Muscle of arm (tissue), 12 donors: Measurements from ENCODE around the gene APOO. TPM values are rescaled to one million over a fixed set of nuclear protein-coding genes. Genes with fewer than 3 reads are reported as not detected.
"Not testable (repeated sequence)": the region's sequence is repeated elsewhere in the genome, so short reads cannot be mapped to it uniquely, and the experiment has no call there.

ENCODE experiments used
- DNase-seq: peaks from one replicate; pipeline ENCODE4 v3.0.0-alpha.2; 2013
- polyA plus RNA-seq, 12 donors: library from polyadenylated mRNA; unstranded; fragments of 120-200 nt; gene quantifications; one replicate each; pipeline ENCODE4 v1.2.1, GENCODE V29; 2013; ENCODE audit not compliant: insufficient read length in 12 of 12

The APOO gene
- polyA plus RNA-seq, 12 donors: 13.5 to 37.0 (median 19.6) TPM; not detected in 1

DNA sequence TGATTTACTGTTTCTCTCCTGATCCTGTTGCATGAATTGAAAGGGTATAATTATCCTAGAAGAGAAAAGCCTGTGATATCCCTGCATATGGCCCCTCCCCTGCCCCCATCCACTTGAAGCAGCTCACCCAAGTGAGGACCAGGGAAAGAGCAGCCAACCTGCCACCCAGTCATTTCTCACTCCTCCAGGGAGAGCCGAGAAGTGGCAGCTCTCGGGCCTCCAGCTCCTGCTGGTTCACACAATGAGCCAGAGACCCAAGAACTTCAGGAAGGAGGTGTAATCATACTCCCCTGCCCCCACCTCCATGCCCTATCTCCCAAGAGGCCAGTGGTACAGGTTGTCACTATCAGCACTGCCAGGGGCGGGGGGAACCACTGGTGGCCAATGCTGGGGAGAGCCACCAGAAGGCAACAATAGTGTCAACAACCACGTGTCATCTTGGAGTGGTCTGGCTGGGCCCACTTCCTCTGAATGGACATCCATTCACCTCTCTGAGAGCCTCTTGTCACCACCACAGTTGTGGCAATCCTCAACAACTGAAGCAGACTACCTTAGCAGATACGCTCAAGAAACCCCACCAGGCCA lies 42.9 kb downstream of the APOO start:
- no peak for DNase-seq

DNA sequence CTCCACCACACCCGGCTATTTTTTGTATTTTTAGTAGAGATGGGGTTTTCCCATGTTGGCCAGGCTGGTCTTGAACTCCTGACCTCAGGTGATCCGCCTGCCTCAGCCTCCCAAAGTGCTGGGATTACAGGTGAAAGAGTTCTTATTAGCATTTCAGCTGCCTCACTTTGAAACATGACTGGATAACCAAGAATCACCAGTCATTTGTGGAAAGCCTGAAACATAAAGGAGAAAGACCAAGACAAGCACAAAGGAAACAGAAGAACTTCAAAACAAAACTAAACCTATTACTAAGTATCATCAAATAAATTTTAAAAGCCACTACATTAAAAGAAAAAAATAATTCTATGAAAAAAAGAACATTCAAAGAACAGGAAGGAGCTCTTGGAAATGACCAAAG lies 45.8 kb downstream of the APOO start:
- DNase-seq: not testable (repeated sequence)

DNA sequence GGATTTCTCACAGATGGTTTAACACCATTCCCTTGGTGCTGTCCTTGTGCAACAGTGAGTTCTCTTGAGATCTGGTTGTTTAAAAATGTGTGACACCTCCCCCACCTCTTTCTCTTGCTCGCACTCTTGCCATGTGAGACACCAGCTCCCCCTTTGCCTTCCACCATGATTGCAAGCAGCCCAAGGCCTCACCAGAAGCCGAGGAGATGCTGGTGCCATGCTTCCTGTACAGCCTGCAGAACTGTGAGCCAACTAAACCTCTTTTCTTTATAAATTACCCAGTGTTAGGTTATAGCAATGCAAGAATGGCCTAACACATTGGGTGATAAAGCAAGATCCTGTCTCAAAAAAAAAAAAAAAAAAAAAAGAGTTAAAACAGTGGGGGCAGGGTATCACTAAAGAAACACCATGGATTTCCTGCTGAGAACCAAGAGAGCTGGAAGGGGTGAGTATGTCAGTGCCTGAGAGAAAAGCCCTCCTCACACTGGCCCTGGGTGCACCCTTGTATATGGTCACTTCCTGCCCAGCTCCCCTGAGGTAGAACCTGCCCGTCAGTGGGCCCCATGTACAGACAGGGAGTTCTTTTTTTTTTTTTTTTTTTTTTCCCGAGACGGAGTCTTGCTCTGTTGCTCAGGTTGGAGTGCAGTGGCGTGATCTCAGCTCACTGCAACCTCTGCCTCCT lies 46.4 kb downstream of the APOO start:
- no peak for DNase-seq

DNA sequence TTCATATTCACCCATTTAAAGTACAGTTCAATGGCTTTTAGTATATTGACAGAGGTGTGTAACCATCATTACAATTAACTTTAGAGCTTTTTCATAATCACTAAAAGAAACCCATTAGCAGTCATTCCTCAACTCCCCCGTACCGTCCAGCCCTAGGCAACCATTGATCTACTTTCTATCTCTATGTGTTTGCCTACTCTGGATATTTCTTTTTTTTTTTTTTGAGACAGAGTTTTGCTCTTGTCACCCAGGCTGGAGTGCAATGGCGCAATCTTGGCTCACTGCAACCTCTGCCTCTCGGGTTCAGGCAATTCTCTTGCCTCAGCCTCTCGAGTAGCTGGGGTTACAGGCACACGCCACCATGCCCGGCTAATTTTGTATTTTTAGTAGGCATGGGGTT lies 48.5 kb downstream of the APOO start:
- DNase-seq: not testable (repeated sequence)

DNA sequence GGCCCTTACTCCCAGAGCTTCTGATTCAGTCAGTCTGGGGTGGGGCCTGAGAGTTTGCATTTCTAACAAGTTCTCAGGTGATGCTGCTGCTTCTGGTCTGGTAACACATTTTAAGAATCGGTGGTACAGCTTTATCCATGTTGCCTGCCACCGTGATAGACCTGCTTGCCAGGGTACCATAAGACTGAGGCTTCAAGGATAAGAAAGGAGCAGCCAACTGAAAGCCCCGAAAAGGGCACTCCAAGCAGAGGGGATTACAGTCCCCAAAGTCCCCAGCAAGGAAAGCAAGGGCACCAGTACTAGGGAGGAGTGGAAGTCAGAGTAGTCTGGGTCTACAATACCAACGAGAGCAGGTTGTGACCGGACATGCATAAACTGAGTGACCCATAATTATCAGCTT lies 49.8 kb downstream of the APOO start:
- DNase-seq: no peak

DNA sequence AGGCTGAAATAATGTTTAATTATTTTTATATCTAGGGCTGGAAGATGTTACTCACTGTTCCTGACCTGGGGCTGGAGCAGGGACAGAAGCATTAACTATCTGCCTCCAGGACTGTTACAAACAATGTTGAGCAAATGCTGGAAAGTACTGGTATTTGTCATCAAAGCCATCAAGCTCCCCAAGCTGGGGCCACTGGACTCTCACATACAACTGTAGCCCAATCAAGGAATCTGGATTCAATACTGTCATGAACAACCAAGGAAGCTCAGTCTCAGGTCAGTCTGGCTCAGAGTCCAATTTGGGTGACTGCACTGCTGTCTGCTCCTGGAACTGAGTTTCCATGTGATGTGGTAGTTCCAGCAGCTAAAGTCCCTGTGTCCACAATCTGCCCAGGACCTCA lies 50.4 kb downstream of the APOO start:
- DNase-seq: no peak

DNA sequence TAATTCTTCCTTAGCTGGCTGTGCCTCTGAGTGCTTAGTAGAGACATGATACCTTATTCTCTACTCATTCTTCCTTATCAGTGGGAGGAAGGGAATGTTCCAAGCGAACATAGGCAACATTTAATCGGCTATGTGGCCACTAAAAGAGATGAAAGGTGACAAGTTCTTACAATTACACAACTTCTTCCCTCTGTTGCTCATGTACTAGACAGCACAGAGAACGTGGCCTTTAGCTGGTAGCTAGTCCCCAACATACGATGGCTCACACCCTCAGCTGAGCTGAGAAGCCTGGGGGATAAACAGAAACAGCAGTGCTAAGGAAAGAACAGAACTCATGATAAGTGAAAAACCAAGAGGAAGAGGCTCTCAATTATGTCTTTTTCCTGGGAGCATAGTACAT lies 52.2 kb downstream of the APOO start:
- DNase-seq: no peak

DNA sequence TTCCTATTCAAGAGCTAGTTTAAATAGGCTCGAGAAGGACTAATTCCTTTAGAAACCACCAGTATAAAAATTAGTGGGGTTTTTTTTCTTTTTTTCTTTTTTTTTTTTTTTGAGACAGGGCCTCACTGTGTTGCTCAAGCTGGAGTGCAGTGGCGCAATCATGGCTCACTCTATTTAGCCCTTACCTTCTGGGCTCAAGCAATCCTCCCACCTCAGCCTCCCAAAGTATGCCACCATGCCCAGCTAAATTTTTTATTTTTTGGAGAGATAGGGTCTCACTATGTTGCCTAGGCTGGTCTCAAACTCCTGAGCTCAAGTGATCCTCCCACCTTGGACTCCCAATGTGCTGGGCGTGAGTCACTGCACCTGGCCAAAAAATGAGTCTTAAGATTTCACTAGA lies 52.8 kb downstream of the APOO start:
- DNase-seq: no peak

DNA sequence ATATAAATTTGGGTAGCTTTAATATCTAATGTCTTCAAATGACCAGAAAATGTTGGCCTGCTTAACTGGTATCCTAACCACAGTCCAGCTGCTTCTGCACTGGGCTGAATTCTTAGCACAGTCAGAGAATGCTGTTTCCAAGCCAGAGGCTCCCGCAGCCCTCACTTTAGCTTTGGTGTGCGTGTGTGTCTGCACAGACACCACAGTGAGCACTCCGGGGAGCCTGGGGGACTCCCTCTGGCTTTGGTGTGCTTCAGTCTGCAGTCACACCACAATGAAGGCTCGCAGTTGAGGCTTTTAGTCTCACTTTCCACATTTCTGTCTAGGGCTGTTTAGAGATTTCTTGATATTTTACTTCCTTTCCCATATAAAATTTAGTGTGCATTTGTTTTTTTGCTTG lies 53.6 kb downstream of the APOO start:
- no peak for DNase-seq

DNA sequence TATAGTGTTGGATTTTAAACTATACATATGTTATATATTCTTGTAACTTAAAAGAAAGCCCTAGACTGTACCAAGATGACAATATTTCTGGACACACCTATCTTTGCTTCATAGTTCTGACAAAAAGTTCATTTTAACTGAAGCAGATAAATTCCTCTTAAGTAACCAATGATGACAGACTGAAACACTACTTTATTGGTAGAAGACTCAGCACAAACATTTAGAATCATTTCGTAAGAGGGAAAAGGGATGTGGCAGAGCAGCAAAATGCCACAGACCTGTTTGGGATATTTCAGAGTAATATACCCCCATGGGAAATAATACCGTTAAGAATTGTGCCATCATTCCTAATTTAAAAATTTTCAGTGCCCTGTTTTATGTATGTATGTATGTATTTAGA lies 56.2 kb downstream of the APOO start:
- no peak for DNase-seq

DNA sequence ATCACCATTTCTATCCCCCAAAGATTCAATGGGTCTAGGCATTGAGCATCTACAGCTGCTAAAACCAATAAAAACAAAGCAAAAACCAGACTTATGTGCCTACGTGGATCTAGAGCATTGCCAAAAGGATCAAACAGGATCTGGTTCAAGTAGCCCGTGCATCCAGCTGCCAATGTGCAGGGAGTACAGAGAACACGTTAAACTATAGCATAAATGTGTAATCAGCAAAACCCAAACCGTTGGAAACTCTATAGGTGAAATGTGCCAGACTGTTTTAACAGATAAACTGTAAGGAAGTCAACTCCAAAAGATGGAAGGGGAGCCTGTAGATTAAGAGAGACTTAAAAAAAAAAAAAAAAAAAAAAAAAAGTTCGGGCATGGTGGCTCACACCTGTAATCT lies 58.5 kb downstream of the APOO start:
- no peak for DNase-seq

DNA sequence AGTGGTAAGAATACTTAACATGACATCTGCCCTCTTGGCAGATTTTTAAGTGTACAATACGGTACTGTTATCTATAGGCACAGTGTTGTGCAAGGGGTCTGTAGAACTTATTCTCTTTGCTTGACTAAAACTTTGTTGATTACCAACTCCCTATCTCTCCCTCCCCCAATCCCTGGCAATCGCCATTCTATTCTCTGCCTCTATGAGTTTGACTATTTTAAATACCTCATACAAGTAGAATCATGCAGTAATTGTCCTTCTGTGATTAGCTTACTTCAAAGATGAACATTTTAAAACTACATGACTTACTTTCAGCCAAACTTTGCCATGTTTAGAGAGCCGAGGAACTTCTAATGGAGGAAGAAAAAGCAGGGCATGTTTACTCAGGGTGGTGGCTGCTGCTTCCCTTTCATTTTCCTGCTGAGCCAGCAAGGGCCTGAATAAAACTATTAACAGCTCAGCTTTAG lies 62.4 kb downstream of the APOO start:
- DNase-seq: peak; percentile 6

DNA sequence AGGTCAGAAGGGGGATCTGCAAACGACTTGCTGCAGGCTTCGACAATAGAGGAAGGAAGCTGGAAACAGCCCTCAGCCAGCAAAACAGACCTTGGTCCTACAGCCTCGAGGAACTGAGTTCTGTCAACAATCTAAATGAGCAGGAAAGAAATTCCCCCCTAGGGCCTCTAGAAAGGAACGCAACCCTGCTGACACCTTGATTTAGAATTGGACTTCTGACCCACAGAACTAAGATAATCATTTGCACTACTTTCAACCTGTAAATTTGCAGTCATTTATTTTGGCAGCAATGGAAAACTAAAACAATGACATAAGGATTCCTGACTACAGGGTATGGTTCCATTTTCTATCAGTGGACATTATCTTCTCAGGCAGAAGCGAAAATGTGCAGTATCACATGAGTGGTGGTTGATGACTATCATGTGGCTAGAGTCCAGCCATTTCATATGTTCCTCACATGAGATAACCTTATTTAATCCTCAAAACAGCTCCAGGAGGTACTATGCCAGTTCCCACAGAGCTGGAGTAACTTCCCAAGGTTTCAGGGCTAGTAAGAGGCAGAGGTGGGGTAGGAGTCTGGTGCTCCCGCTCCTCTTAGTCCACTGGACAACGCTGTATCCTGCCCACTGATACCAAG lies 63.1 kb downstream of the APOO start:
- DNase-seq: no peak

DNA sequence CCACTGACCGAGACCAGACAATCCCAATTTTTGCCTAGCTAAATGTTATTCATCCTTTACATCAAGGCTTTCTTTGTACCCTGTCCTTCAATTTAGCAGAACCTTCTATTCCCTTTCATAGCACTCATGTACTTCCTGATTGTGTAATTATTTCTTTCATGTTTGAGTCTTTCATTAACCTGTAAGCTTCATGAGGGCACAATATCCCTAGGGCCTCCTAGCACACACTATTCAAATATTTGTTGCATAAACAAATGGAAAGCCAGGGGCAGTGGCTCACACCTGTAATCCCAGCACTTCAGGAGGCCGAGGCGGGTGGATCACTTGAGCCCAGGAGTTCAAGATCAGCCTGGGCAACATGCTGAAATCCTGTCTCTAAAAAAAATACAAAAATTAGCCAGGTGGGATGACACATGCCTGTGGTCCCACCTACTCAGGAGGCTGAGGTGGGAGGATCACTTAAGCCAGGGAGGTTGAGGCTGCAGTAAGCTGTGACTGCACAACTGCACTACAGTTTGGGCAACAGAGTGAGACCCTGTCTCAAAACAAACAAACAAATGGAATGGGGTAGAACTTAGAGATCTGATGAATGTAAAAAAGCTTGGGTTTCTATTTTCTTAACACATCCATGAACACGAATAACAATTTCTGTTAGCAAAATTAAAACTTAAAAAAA lies 65.8 kb downstream of the APOO start:
- no peak for DNase-seq

DNA sequence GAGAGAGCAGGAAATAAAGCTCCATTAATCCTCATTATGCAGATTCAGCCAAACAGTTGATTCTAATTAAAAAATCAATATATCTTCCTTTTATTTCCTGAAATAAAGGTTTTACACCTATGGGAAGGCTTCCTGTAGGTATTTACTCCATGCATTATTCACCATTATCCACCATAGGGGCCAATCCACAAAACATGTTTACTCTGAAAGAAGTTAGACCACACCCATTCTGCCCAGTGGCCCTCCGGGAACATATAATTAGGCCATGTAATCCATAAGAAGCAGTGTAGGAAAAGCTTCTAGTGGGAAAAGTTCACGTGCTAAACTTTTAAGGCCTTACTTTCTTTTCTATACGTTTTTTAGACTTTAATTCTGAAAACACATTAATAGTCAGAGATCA lies 67.1 kb downstream of the APOO start:
- DNase-seq: no peak

DNA sequence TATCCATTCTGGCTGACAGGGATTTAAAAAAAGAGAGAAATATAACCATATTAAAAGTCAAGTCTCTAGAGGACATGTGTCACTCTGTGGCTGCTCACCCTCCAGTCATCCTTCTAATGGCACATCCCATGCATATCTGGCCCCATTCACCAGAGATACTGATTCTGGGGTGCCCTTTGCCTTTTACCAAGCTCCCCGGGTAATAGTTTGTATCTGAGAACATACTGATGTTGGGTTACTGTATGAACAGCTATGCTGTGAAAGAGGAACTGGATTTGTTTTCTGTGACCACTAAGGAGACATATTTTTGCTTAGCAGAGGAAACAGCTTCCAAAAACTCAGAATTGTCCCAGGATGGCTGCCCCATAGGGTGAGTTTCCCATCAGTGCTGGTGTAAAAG lies 68.8 kb downstream of the APOO start:
- no peak for DNase-seq

DNA sequence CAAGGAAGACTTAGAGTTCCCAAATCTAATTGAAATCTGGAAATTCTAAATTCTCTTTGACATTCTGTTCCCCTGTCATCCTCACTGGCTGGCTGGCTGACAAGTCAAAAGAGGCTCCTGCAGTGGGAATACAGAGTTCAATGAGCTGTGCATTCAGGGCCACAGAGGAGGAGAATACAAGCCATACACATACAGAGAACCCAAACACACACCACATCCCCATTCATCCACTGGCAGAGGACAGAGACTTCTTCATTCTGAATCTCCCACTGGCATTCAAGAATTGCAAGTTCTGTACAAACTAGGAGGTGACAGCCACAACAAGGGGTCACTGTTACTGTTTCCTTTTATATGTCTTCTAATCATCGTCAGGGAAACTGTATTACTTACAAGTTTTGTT lies 75.0 kb downstream of the APOO start:
- no peak for DNase-seq

DNA sequence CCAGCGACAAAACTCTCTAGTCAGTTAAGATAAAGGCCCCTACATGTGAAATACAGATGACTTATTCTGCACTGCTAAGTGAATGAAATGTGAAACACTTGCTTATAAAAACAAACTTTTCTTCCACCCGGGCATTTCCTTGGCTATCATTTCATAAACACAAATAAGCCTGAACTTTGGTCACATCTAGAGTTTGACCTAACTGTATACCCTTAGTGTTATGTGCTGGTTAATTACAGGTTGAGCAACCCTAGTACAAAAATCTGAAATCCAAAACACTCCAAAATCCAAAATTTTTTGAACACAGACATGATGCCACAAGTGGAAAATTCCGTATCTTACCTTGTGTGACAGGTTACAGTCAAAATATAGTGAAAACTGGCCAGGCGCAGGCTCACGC lies 78.9 kb downstream of the APOO start:
- DNase-seq: no peak

DNA sequence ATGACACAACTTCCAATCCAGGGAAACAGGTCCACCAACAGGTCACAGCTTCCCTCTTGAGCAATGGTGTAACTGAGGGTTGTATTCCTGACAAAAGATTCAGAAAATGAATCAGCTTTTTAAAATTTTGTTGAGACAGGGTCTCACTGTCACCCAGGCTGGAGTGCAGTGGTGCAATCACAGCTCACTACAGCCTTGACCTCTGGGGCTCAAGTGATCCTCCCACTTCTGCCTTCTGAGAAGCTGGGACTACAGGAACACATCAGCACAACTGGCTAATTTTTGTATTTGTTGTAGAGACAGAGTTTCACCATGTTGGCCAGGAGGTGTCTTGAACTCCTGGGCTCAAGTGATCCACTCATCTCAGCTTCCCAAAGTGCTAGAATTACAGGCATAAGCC lies 81.1 kb downstream of the APOO start:
- DNase-seq: no peak

DNA sequence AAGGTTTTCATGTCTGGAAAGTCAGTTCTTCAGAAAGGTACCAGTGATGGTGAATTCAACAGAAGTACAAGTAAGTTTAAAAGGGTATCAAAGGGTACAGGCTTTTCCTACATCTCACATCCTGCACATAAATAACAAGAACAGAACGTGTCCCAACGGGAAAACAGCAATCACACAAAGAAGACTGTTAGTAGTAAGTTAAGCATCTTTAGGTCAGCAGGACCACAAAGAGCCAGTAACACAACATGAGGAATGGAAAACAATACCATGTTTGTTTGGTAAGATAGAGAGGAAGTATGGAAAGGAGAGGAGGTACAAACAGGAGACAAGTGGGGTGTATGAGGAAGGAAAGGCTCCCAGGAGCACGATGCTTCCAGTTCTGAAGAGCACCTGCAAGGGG lies 81.5 kb downstream of the APOO start:
- DNase-seq: no peak

DNA sequence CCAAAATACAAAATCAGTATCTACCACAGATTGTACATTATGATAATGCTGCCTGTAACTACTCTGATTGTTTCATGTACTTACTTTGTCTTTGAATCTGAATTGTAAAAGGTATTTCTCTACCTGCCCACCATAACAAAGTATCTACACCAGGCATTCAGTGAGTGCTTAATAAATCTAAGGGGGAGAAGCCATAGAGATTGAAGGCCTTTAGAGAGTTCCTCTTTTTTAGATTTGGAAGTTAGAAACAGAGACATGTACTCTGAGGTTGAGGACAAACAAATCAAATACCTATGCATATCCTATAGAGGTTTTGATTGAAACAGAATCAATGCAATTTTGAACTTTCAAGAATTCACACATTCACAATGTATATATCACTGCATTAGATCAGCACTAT lies 82.1 kb downstream of the APOO start:
- no peak for DNase-seq

DNA sequence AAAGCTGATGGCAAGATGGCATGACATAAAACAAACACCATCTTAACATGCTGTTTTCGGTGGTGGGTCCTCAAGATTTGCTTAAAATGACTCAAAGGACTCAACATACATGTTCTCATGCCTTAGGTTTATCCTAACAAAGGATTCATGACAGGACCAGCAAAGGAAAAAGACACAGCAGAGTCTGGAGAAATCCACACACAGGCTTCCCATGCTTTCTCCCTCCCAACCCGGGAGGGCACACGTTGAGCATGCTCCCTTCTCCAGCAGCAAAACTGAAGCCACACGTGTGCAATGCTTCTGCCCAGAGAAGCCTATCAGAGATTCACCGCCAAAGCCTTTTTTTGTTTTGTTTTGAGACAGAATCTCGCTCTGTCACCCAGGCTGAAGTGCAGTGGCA lies 84.9 kb downstream of the APOO start:
- DNase-seq: no peak

DNA sequence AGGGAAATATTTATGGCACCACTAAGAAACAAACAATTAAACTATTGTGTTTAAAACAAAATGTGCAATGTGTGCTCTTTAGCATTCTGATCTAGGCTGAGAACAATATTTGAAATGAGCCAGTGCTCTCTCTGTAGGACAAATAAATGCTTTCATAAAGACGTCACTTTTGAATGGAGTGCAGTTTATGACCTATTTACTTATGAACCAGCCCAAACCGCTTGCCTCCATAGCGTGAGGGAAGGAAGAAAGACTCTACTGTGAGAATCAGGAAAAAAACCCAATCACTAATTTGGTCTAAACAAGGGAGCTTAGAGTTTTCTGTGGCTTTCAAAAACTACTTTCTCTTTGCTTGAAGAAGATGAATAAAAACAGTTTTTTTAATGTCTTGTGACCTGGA lies 85.3 kb downstream of the APOO start:
- DNase-seq: no peak
